GM21528 (cell line): ENCODE data around the gene LAMB4.

Experiments
- ATAC-seq: cut with Tn5 transposase; IDR thresholded peaks from one replicate; pipeline ENCODE4 v1.9.1; 2021; ENCODE audit warnings: mild to moderate bottlenecking, moderate library complexity; ENCODE audit not compliant: unreplicated experiment, low FRiP score

The LAMB4 gene

GRCh38 chr7:108086962-108087361 lies 43.2 kb downstream of the LAMB4 start:
- no peak for ATAC-seq

- no peak for ATAC-seq
Observed at GRCh38 chr7:108086546-108086945, 43.6 kb downstream of the LAMB4 start.

GRCh38 chr7:108083980-108084379 lies 46.2 kb downstream of the LAMB4 start:
- no peak for ATAC-seq

- ATAC-seq, result no peak
Observed at GRCh38 chr7:108079648-108080591, 50.2 kb downstream of the LAMB4 start.

GRCh38 chr7:108079276-108079647 lies 50.9 kb downstream of the LAMB4 start:
- no peak for ATAC-seq

- no peak for ATAC-seq
Observed at GRCh38 chr7:108078691-108079090, 51.5 kb downstream of the LAMB4 start.

GRCh38 chr7:108078211-108078673 lies 51.9 kb downstream of the LAMB4 start:
- no peak for ATAC-seq

GRCh38 chr7:108077709-108078108 lies 52.5 kb downstream of the LAMB4 start:
- no peak for ATAC-seq

GRCh38 chr7:108076156-108076555 lies 54.0 kb downstream of the LAMB4 start:
- ATAC-seq, result no peak

GRCh38 chr7:108073305-108074070 lies 56.7 kb downstream of the LAMB4 start:
- ATAC-seq, result no peak

- no peak for ATAC-seq
Observed at GRCh38 chr7:108072739-108073138, 57.4 kb downstream of the LAMB4 start.

- no peak for ATAC-seq
Observed at GRCh38 chr7:108072116-108072515, 58.0 kb downstream of the LAMB4 start.

GRCh38 chr7:108071551-108071950 lies 58.6 kb downstream of the LAMB4 start:
- ATAC-seq, result no peak

- no peak for ATAC-seq
Observed at GRCh38 chr7:108069646-108070045, 60.5 kb downstream of the LAMB4 start.

GRCh38 chr7:108067844-108068243 lies 62.3 kb downstream of the LAMB4 start:
- ATAC-seq, result no peak

- no peak for ATAC-seq
Observed at GRCh38 chr7:108066486-108066885, 63.7 kb downstream of the LAMB4 start.

GRCh38 chr7:108063520-108063933 lies 66.6 kb downstream of the LAMB4 start:
- ATAC-seq, result no peak

GRCh38 chr7:108062250-108063014 lies 67.7 kb downstream of the LAMB4 start:
- no peak for ATAC-seq

GRCh38 chr7:108059526-108059925 lies 70.6 kb downstream of the LAMB4 start:
- no peak for ATAC-seq

GRCh38 chr7:108057951-108058481 lies 72.1 kb downstream of the LAMB4 start:
- ATAC-seq, result no peak
